ENCODE results near the gene CLPTM1.

DNA sequence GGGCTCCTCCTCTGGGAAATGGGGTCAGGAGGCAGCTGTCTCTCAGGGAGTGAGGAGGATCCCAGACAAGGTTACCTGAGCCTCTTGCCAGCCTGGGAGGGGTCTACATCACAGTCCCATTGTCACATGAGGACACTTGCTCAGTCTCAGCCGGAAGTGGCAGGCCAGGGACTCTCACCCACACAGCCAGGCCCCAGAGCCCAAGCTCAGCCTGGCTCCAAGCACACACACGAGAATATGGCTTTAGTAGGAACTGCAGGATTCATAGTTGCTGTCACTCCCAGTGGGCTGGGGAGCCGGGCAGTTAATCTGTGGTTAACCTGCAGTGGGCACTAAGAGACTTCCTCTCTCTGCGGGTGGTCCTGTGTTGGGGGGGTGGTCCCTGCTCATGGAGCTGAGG is 30.3 kb downstream of the CLPTM1 start:
- TF ChIP-seq, protein P1, sequence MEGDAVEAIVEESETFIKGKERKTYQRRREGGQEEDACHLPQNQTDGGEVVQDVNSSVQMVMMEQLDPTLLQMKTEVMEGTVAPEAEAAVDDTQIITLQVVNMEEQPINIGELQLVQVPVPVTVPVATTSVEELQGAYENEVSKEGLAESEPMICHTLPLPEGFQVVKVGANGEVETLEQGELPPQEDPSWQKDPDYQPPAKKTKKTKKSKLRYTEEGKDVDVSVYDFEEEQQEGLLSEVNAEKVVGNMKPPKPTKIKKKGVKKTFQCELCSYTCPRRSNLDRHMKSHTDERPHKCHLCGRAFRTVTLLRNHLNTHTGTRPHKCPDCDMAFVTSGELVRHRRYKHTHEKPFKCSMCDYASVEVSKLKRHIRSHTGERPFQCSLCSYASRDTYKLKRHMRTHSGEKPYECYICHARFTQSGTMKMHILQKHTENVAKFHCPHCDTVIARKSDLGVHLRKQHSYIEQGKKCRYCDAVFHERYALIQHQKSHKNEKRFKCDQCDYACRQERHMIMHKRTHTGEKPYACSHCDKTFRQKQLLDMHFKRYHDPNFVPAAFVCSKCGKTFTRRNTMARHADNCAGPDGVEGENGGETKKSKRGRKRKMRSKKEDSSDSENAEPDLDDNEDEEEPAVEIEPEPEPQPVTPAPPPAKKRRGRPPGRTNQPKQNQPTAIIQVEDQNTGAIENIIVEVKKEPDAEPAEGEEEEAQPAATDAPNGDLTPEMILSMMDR (IDR thresholded peaks at IDR 0.05) = no peak
- no peak for TF ChIP-seq POLR2A (IDR thresholded peaks at IDR 0.05)
- no peak for TF ChIP-seq POLR2AphosphoS5 (IDR thresholded peaks at IDR 0.05)
- TF ChIP-seq EP300 (IDR thresholded peaks at IDR 0.05; ENCODE audit: low read depth) = no peak

Measured in transverse colon (tissue), 4 donors.